Kidney (tissue), 14 donors: ENCODE results near the gene AGFG2. TPM values are rescaled to one million over a fixed set of nuclear protein-coding genes. Genes with fewer than 3 reads are reported as not detected.

Experiments used
- DNase-seq, 5 donors: peaks; one replicate each; pipeline ENCODE4 v3.0.0-alpha.2; 2013 to 2020
- FAIRE-seq: peaks from 2 replicates; lab custom pipeline; 2012; peaks lifted over from hg19 to GRCh38; lab: Jason Lieb, UNC
- H3K27ac ChIP-seq, 2 donors: one replicate each; pipeline ENCODE4 v1.7.0; 2013; ENCODE audit warnings: low read depth in 2 of 2, low read length in 2 of 2, inconsistent platforms in 1 of 2
- H3K27me3 ChIP-seq: one replicate; pipeline ENCODE4 v1.7.1; 2013; ENCODE audit warnings: low read length, inconsistent platforms; ENCODE audit not compliant: control insufficient read depth, insufficient read depth
- H3K36me3 ChIP-seq, 3 donors: one replicate each; pipeline versions ENCODE4 v1.7.0 to v1.7.1; 2013; ENCODE audit warnings: low read length in 3 of 3, control low read depth in 1 of 3, inconsistent platforms in 1 of 3; ENCODE audit not compliant: insufficient read depth in 3 of 3, control insufficient read depth in 2 of 3
- H3K4me1 ChIP-seq, 3 donors: one replicate each; pipeline versions ENCODE4 v1.7.0 to v1.7.1; 2013; ENCODE audit warnings: low read length in 3 of 3, inconsistent platforms in 1 of 3, low read depth in 1 of 3; ENCODE audit not compliant: control insufficient read depth in 2 of 3, insufficient read depth in 2 of 3
- H3K4me3 ChIP-seq, 3 donors: one replicate each; pipeline versions ENCODE4 v1.7.0 to v1.8.1; 2013; ENCODE audit warnings: low read length in 3 of 3, control low read depth in 1 of 3, inconsistent platforms in 1 of 3
- H3K9ac ChIP-seq, 3 donors: one replicate each; pipeline versions ENCODE4 v1.7.0 to v1.7.1; 2013; ENCODE audit warnings: low read length in 3 of 3, control low read depth in 1 of 3, inconsistent platforms in 1 of 3
- H3K9me3 ChIP-seq, 3 donors: one replicate each; pipeline versions ENCODE4 v1.7.0 to v1.7.1; 2013; ENCODE audit warnings: low read length in 3 of 3, control low read depth in 1 of 3, inconsistent platforms in 1 of 3; ENCODE audit not compliant: control insufficient read depth in 2 of 3, insufficient read depth in 1 of 3
- CTCF ChIP-seq: IDR thresholded peaks from 3 replicates; pipeline ENCODE4 v1.5.1; 2012; ENCODE audit warnings: mild to moderate bottlenecking, moderate library complexity, borderline replicate concordance; ENCODE audit not compliant: insufficient read depth; ENCODE audit errors: extremely low read depth
- intact Hi-C: fragments of 100-400 bp; cut with DNase I; formaldehyde crosslinking; loops from one replicate; pipeline ENCODE4 v1.11.1; 2022
- polyA plus RNA-seq: library from polyadenylated mRNA; stranded (reverse); fragments of 350-450 nt; fragmentation: Illumina TruSeq; extraction: RNeasy Lipid Tissue Mini Kit (QIAGEN cat#74804); gene quantifications from one replicate; pipeline ENCODE4 v1.2.3, GENCODE V29; 2014; ENCODE audit warnings: low read depth, low replicate concordance; ENCODE audit not compliant: insufficient read depth
- total RNA-seq: library from RNA; stranded (reverse); fragmentation: NEBNext Ultra II Directional; extraction: Animal tissue kit (Norgen Biotek cat#: 25700); gene quantifications from one replicate; pipeline ENCODE4 v1.2.1, GENCODE V29; 2021
- donor health status: control.
- donor health status: control.
- donor health status: control.
- donor health status: control.
- donor health status: control.
- donor health status: DM: yes; HTN: yes; CAD: no.
- donor health status: Normal renal cell carcinoma (clear cell type).

AGFG2 gene
- total and polyA plus RNA-seq, 2 donors from 2014 or later, result 24.3 to 37.3 TPM

DNA sequence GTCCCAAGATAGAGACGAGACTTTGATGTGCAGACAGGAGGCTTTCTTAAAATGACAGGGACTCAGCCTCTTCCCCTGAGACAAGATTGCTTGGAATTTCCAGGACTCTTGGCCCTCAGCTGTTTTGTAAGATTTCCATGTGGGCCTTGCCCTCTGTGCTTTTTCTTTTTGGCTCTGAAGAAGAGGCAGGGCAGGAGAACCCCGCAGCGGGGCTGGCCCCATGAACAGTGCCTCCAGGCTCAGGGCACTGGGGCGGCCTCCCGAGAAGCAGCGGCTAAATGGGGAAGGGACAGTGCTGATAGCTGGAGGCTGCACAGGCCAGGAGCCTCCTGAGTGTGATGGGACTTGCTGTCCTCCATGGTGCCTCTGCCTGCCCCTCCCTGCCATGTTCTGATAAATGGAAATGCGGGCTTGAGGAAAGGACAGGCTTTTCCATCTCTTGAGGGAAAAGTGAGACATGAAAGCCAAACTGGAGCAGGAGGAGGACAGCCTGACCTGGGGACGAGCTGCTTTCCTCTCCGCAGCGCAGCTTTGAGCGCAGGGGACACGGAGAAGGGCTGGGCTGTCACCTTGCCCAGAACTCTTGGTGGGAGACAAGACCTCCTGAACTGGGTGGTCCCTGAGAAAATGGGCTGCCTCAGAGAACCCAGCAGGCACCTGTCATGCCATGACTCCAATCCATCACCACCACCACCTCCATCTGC lies 22.6 kb downstream of the AGFG2 start:
- Histone ChIP-seq H3K9ac (no peak overlapping the region), H3K4me1 (no peaks in the 10 kb centered on the region), H3K9me3 (no peaks in the 10 kb centered on the region), H3K27me3 (no peaks in the 10 kb centered on the region), H3K4me3 (no peak overlapping the region), H3K27ac (no peak overlapping the region), H3K36me3 (peaks cover 0 to 7% (median 6%) of the 10 kb centered on the region in 3 donors)
- no peak for DNase-seq
- intact Hi-C loops, result no loop called here
- no peak for TF ChIP-seq CTCF
- FAIRE-seq, result no peak

- H3K4me1 ChIP-seq, result no peaks in the 10 kb centered on the region
- H3K27me3 ChIP-seq, result no peaks in the 10 kb centered on the region
- no peaks in the 10 kb centered on the region for H3K9me3 ChIP-seq
- intact Hi-C loops, result no loop called here
- FAIRE-seq, result no peak
- peak in 1 of 5 donors; percentile 66 for DNase-seq
- H3K4me3 ChIP-seq, result no peak overlapping the region
- no peak for TF ChIP-seq CTCF
- no peak overlapping the region for H3K27ac ChIP-seq
- no peak overlapping the region for H3K9ac ChIP-seq
- peaks cover 0 to 6% (median 6%) of the 10 kb centered on the region in 3 donors for H3K36me3 ChIP-seq
Measured at GRCh38 chr7:100562195-100563099, 23.4 kb downstream of the AGFG2 start.

DNA sequence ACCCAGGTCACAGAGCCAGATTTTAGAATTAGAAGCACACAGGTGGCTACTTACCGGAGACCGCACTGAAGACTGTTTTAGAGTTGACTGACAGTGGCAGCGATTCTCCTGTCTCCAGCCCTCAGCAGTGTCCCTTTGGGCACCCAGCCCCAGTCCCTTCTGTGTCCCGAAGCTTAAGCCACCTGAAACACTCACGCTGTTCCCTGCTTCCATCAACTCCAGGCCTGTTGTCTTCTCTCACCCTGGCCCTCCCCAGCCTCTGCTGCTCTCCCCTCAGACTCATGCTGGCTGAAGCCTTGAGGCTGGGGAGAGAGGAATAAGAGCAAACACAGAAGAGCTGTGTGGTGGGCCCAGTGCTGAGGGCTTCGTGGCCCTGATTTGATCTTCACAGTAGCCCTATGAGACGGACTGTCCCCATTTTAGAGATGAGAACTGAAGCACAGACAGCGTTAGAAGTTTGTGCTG lies 24.1 kb downstream of the AGFG2 start:
- Histone ChIP-seq H3K4me3 (no peak overlapping the region), H3K27me3 (no peaks in the 10 kb centered on the region), H3K4me1 (no peaks in the 10 kb centered on the region), H3K36me3 (peaks cover 0 to 6% (median 6%) of the 10 kb centered on the region in 3 donors), H3K27ac (no peak overlapping the region), H3K9me3 (no peaks in the 10 kb centered on the region), H3K9ac (no peak overlapping the region)
- DNase-seq (no peak), FAIRE-seq (no peak)
- intact Hi-C loops, result no loop called here
- no peak for TF ChIP-seq CTCF
